GM21825 (cell line): ENCODE results near the gene PRPF8.
A peak's percentile ranks its signal among the peaks of the same experiment; 100 is the strongest.
"Not testable (repeated sequence)": the region's sequence is repeated elsewhere in the genome, so short reads cannot be mapped to it uniquely, and the experiment has no call there.

Source experiments
- ATAC-seq: cut with Tn5 transposase; IDR thresholded peaks from one replicate; pipeline ENCODE4 v1.9.1; 2021; ENCODE audit warnings: mild to moderate bottlenecking, moderate library complexity; ENCODE audit not compliant: unreplicated experiment

Gene PRPF8

DNA sequence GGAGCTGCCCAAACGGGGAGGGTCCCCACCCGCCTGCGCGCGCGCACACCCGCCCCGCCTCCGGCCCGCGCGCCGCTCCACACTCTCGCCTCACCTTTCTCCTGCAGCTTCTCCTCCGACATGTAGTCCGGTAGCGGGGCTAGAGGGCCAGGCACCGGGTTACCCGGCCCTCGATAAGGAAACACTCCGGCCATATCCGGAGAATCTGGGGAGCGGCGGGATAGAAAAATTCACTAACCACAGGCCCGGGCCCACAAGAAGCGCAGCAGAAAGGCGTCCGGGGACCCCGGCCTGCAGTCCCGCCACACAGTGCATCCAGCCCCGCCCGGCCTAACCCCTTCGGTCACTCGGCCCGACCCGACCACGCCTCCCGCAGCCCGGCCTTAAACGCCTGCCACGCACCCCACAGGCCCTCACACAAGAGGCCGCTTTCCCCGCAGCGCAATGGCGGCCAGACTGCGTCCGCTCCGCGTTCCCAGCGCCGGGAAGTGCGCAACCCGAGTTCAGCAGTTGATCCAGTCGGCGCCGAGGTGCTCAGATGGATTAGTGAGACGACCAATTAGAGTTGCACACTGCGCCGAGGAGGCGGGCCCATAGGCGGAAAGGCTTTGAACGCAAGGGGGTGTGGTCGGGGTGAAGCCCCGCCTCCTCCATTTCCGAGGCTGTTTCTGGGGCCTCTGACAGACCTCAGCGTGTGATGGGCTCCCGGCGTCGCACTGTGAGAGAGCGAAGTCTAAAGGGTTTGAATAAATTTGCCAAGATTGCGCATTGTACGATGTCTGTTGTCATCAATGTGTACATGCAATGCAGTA lies at the start of gene PRPF8:
PRPF8 (minus strand) TSS at position 490 of the 812 bp plus-strand sequence; CDS start at position 194, 296 bp downstream.
- peak; percentile 97 for ATAC-seq

DNA sequence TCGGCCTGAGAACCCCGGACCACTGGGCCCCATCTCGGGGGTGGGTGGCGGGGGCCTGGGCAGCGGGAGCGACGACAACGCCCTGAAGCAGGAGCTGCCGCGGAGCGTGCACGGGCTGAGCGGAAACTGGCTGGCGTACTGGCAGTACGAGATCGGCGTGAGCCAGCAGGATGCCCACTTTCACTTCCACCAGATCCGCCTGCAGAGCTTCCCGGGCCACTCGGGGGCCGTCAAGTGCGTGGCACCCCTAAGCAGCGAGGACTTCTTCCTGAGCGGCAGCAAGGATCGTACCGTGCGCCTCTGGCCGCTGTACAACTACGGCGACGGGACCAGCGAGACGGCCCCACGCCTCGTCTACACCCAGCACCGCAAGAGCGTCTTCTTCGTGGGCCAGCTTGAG lies 49.1 kb upstream of the PRPF8 start:
- ATAC-seq: no peak

DNA sequence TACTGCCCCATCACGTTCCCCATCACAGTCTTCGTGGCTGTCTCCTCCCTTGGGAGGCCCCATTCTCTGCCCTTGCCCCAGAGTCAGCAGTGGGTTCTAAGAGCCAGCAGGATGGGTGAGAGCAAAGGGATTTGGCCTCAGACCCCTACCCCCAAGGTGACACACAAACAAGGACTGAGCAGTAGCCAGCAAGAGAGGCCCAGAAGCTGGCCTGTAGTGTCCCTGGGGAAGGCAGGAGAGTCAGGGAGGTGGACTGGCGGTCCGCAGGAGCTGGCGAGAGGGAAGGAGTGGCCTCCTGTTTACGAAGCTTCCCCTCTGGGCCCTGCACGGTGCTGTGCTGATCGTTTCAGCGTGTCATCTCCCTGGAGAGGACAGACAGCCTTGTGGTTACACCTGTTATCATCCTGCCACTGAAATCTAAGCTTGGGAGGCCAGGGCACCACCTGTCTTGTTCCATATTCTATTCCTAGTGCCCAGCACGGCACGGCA lies 48.2 kb upstream of the PRPF8 start:
- ATAC-seq: no peak

DNA sequence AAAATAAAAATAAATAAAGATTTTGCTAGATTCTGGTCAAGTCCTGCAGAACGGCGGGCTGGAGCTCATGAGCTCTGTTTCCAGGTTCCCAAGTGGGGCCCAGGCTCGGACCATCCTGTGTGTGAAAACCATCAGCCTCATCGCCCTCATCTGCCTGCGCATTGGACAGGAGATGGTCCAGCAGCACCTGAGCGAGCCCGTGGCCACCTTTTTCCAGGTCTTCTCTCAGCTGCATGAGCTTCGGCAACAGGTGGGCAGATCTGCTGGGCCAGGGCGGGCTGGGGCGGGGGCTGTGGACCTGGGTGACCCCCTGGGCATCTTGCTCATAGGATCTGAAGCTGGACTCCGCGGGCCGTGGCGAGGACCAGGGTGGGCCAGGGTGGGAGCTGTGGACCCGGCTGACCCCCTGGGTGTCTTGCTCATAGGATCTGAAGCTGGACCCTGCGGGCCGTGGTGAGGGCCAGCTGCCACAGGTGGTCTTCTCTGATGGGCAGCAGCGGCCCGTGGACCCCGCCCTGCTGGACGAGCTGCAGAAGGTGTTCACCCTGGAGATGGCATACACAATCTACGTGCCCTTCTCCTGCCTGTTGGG lies 47.7 kb upstream of the PRPF8 start:
- ATAC-seq: no peak

DNA sequence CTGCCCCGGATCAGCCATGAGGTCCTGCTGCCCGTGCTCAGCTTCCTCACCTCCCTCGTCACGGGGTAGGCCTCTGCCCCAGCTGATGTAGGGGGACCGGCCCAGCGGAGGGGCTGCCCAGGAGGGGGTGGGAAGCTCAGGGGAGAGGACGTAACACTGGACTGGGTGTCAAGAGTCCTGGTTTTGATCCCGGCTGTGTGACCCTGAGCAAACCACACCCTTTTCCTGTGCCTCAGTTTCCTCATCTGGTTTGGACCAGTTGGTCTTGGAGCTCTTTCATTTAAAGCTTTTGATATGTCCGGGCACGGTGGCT lies 46.5 kb upstream of the PRPF8 start:
- ATAC-seq: no peak

DNA sequence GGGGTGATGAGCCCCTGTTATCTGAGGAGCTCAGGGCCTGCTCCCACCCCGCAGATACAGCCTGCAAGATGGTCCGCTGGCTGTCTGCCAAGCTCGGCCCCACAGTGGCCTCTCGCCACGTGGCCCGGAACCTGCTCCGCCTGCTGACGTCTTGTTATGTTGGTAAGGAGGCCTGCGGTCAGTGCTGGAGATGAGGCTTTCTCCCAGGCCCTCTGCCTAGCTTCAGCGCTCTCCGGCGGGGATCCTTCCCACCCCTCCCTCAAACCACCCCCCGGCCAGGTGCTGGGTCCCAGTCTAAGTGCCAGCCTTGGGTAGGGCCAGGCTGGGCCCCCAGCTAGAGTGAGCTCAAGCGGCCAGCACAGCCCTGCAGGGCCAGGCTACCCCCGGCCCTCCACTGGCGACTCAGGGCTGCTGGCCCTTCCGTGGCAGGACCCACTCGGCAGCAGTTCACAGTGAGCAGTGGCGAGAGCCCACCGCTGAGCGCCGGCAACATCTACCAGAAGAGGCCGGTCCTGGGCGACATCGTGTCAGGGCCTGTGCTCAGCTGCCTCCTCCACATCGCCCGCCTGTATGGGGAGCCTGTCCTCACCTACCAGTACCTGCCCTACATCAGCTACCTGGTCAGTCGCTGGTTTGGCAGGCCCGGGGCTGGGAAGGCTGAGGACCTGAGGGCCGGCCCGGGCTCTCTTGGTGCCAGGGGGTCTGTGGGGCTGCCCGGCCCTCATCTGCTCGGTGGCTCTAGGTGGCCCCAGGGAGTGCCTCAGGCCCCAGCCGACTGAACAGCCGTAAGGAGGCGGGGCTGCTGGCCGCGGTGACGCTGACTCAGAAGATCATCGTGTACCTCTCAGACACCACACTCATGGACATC lies 45.9 kb upstream of the PRPF8 start:
- ATAC-seq: no peak

DNA sequence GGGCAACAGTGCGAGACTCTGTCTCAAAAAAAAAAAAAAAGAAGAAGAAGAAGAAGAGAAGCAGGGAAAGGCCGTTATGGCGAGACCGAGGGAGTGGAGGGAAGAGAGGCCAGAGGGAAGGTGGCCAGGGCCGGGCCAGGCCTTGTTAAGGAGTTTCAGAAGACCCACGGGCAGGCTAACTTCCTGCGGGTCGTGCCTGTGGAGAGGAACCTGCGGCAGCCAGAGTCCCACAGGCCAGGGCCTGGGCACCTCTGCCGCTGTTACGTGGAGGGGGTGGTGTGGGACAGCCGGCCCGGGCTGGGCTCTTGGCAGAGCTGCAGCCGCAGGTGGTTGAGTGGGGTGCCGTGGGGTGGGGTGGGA lies 45.3 kb upstream of the PRPF8 start:
- ATAC-seq: no peak

DNA sequence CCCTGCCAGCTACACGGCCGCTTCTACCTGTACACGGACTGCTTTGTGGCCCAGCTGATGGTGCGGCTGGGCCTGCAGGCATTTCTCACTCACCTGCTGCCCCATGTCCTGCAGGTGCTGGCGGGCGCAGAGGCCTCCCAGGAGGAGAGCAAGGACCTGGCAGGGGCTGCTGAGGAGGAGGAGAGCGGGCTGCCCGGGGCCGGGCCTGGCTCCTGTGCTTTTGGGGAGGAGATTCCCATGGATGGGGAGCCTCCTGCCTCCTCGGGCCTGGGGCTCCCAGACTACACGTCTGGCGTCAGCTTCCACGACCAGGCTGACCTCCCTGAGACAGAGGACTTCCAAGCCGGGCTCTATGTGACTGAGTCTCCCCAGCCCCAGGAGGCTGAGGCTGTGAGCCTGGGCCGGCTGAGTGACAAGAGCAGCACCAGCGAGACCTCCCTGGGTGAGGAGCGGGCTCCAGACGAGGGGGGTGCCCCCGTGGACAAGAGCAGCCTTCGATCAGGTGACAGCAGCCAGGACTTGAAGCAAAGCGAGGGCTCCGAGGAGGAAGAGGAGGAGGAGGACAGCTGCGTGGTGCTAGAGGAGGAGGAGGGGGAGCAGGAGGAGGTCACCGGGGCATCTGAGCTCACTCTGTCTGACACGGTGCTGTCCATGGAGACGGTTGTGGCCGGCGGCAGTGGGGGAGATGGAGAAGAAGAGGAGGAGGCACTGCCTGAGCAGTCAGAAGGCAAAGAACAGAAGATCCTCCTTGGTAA lies 43.4 kb upstream of the PRPF8 start:
- no peak for ATAC-seq

DNA sequence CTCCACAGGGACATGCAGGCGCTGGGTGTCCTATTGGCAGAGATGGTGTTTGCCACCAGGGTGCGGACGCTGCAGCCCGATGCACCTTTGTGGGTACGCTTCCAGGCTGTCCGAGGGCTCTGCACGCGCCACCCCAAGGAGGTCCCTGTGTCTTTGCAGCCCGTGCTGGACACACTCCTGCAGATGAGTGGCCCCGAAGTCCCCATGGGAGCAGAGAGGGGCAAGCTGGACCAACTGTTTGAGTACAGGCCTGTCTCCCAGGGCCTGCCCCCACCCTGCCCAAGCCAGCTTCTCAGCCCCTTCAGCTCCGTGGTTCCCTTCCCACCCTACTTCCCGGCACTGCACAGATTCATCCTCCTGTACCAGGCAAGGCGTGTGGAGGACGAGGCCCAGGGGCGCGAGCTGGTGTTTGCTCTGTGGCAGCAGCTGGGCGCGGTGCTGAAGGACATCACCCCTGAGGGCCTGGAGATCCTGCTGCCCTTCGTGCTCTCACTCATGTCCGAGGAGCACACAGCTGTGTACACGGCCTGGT lies 42.7 kb upstream of the PRPF8 start:
- no peak for ATAC-seq

DNA sequence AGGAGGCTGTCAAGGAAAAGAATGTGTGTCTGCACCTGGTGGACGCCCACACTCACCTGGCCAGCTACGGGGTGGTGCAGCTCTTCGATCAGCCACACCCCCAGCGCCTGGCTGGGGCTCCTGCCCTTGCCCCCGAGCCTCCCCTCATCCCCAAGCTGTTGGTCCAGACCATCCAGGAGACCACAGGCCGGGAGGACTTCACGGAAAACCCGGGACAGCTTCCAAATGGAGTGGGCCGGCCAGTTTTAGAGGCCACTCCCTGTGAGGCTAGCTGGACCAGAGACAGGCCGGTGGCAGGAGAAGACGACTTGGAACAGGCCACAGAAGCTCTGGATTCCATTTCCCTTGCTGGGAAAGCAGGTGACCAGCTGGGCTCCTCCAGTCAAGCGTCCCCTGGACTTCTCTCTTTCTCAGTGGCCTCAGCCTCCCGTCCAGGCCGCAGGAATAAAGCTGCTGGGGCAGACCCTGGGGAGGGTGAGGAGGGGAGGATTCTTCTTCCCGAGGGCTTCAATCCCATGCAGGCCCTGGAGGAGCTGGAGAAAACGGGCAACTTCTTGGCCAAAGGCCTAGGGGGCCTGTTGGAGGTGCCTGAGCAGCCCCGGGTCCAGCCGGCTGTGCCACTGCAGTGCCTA lies 42.1 kb upstream of the PRPF8 start:
- no peak for ATAC-seq

DNA sequence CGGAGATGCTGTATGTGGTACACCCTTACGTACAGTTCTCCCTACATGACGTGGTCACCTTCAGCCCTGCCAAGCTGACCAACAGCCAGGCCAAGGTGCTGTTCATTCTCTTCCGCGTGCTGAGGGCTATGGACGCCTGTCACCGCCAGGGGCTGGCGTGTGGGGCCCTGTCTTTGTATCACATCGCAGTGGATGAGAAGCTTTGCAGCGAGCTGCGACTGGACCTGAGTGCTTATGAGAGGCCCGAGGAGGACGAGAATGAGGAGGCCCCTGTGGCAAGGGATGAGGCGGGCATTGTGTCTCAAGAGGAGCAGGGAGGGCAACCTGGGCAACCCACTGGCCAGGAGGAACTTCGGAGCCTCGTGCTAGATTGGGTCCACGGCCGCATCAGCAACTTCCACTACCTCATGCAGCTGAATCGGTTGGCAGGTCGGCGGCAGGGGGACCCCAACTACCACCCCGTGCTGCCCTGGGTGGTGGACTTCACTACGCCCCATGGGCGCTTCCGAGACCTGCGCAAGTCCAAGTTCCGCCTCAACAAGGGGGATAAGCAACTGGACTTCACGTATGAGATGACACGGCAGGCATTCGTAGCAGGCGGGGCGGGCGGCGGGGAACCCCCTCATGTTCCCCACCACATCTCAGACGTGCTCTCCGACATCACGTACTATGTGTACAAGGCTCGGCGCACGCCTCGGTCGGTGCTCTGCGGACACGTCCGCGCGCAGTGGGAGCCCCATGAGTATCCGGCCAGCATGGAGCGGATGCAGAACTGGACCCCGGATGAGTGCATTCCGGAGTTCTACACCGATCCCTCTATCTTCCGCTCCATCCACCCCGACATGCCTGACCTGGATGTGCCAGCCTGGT lies 41.2 kb upstream of the PRPF8 start:
- ATAC-seq: no peak

DNA sequence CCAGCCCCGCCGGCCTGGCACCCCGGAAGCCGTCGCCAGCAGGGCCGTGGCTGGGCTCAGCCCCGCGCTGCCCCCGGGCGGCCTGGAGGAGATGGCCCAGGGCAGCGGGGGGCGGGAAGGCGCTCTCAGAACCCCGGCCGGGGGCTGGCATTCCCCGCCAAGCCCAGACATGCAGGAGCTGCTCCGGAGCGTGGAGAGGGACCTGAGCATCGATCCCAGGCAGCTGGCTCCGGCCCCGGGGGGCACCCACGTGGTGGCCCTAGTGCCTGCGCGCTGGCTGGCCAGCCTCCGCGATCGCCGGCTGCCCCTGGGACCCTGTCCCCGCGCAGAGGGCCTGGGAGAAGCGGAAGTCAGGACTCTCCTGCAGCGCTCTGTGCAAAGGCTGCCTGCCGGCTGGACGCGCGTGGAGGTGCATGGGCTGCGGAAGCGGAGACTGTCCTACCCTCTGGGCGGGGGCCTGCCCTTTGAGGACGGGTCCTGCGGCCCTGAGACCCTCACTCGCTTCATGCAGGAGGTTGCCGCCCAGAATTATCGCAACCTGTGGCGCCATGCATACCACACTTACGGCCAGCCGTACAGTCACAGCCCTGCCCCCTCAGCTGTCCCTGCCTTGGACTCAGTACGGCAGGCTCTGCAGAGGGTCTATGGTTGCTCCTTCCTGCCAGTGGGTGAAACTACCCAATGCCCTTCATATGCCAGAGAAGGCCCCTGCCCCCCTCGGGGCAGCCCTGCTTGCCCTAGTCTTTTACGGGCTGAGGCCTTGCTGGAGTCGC lies 40.4 kb upstream of the PRPF8 start:
- no peak for ATAC-seq

DNA sequence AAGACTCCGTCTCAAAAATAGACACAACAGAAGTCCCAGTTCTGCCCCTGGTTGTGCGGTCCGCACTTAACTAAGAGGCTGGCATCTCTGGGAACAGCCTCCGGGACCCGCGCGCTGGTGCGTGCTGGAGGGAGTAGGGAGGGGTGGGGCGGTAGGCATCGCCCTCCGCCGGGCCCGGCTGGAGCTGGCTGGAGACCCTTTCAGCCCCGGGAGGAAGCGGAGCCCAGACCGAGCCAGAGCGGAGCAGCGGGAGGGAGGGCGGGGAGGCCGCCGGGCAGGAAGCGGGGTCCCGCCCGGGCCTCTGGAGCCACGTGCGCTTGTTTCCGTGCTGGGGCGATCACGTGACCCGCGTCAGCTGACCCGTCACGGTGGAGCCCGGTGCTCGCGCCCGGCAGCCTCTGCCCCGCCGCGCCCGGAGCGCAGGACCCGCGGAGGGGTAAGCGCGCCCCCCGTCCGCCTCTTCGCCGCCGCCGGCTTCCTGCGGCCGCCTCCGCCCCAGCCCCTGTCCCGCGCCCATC lies 39.7 kb upstream of the PRPF8 start, which contains the start of gene WDR81:
WDR81 (plus strand) TSS at position 354 of the 518 bp plus-strand sequence. CDS start 256 bp downstream, outside the sequence.
- ATAC-seq: no peak

DNA sequence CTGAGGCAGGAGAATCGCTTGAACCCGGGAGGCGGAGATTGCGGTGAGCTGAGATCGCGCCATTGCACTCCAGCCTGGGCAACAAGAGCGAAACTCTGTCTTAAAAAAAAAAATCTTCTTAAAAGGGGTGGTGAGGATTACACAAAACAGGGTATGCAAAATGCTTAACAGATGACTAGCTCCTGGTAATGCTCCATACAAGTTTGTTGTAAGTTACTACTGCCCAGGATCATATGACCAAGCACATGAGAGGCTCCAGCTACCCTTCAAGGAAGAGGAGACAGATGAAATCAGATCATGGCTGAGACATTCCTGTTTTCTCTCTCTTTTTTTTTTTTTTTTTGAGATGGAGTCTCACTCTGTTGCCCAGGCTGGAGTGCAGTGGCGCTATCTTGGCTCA lies 37.4 kb upstream of the PRPF8 start:
- ATAC-seq: not testable (repeated sequence)

DNA sequence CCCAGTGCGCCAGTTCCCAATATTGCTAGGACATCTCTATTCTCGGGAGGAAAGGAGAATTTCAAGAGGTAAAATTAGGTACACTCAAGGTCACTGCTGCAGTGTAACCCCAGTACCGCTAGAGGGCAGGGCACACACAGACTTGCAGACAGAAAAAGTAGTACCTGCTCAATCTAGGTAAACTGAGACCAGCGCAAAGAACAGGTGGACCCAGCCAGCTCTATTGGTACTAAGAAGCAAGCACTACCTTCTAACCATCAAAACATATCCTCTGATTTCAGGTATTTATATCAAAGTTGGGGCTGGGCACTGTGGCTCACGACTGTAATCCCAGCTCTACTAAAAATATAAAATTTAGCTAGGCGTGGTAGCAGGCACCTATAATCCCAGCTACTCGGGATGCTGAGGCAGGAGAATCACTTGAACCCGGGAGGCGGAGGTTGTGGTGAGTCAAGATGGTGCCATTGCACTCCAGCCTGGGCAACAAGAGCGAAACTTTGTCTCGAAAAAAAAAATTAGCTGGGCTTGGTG lies 36.3 kb upstream of the PRPF8 start:
- no peak for ATAC-seq

DNA sequence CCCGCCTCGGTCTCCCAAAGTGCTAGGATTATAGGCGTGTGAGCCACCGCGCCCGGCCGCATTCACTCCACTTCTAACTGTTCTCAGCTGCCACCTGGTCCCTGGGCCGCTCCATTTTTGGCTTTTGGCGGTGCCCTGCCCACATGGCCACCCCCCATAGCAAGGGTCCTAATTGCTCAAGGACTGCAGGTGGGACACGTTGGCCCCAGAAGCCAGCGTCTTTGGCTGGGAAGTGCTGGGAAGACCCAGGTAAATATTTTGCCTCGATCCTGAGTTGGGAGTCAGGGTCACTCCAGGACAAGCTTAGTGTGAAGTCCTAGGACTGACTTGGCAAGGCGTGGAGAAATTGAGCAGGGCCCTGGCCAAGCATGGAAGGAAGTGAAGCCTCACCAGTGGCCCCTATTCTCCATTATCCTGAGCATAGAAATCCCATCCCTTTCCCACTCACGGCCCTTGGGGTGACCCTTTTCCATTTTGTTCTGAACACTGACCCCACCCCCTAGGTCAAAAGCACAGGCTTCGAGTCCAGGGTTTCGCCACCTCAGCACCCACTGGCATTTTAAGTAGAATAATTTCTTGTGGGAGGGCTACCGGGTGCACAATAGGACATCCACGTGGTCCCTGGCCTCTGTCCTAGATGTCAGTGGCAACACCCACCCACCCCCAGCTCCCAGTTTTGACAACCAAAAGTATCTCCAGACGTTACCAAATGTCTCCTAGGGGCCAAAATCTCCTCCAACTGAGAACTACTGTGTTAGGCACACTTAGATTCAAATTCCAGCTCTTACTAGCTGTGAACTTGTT lies 33.9 kb upstream of the PRPF8 start:
- ATAC-seq: no peak
